NT2/D1 (cell line): ENCODE results near the gene DEPDC4.

Experiments
- SUZ12 ChIP-seq: IDR thresholded peaks from 2 replicates; pipeline ENCODE4 v1.6.1; 2011; ENCODE audit not compliant: insufficient read length, insufficient read depth; ENCODE audit errors: extremely low read depth
- YY1 ChIP-seq: IDR thresholded peaks from 2 replicates; pipeline ENCODE4 v1.6.1; 2011; ENCODE audit not compliant: insufficient read length, insufficient read depth
- ZNF274 ChIP-seq: IDR thresholded peaks from 2 replicates; pipeline ENCODE4 v1.6.1; 2011; ENCODE audit warnings: mild to moderate bottlenecking, low read depth, low read length

DNA sequence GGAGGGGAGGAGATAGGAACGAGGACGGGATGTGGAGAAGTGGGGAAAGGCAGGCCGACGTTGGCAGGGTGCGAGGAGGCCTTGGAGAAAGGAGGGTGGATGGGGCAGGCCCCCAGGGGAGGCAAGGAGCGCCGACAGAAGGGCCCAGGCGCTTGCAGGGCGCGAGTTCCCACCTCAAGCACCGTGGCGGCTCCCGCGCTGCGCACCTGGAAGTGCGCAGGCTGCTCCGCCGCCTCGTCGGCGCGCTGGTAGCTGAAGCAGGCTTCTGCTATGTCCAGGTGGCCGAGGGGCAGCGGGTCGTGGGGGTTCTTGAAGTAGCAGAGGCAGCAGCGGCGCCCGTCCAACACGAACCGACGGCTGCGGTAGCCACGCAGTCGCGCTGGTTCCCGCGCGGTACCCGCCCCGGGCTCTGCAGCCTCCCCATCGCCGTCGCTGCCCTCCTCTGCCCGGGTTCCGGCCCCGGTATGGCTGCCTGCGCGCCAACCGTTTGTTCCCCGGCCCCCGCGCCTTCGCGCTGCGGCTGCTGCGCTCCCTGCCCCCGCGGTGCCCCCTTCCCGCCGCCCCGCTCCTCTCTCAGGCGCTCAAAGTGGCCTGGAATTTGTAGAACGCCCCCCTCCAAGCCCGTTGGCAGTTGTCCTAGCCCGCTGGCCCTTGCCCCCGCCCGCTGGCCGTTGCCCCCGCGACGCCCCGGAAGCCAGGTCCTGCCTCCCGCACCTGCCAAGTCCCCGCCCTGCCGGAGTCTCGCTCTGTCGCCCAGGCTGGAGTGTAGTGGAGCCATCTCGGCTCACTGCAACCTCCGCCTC, 67.3 kb downstream of the DEPDC4 start:
- TF ChIP-seq ZNF274 (no peak), SUZ12 (no peak), YY1 (no peak)
